Measurements from ENCODE around the gene UNC80.

UNC80 gene

DNA sequence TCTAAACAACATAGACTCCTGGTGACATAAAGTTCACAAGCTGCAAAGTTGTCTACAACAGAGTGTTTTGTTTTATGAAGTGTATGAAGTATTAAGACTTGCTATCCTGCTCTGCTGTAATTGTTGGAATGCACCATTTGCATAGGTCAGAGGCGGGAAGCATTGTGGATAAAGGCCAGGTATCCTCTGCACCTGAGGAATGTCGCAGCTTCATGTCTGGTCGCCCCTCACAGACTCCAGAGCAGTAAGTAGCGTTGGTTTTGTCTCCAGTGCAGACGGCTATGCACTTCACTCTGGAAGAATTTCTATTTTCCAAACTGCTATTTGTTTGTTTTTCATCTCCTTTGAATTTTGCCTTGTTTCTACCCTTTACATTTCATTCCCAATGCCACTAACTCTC lies 63.1 kb downstream of the UNC80 start:
- Histone ChIP-seq H3K4me3 (ENCODE audit: low read length) (no peak overlapping the region), H2BK5ac (ENCODE audit: low read length) (no peak overlapping the region), H4K8ac (ENCODE audit: low read depth, low read length) (no peak overlapping the region), H3K79me2 (ENCODE audit: control insufficient read depth, insufficient read depth, low read length) (no peaks in the 10 kb centered on the region), H3K9ac (ENCODE audit: low read length) (no peak overlapping the region), H4K5ac (ENCODE audit: low read length) (no peak overlapping the region), H3K36me3 (ENCODE audit: control insufficient read depth, insufficient read depth, low read length) (no peaks in the 10 kb centered on the region), H3K4me2 (ENCODE audit: low read length) (no peak overlapping the region), H3K27me3 (ENCODE audit: insufficient read depth, low read length, poor library complexity) (no peaks in the 10 kb centered on the region), H3K56ac (ENCODE audit: low read length) (no peak overlapping the region), H3K18ac (ENCODE audit: low read length) (no peak overlapping the region), H3K4me1 (ENCODE audit: control insufficient read depth, low read depth, low read length) (peaks cover 3% of the 10 kb centered on the region), H3K27ac (ENCODE audit: low read depth, low read length) (no peak overlapping the region), H3K23ac (ENCODE audit: low read length) (no peak overlapping the region), H2AK5ac (ENCODE audit: low read length) (no peak overlapping the region), H3K4ac (ENCODE audit: low read depth, low read length) (no peak overlapping the region), H2BK120ac (ENCODE audit: low read depth, low read length) (no peak overlapping the region), H3K79me1 (ENCODE audit: low read length) (no peaks in the 10 kb centered on the region), H2BK15ac (replicated peaks; ENCODE audit: low read depth) (no peak overlapping the region)
- WGBS (ENCODE audit: extremely low coverage, insufficient coverage, low lambda C conversion rate) = no CpG with 5 or more reads among the region's 5 CpGs
- peak; percentile 72 for DNase-seq

DNA sequence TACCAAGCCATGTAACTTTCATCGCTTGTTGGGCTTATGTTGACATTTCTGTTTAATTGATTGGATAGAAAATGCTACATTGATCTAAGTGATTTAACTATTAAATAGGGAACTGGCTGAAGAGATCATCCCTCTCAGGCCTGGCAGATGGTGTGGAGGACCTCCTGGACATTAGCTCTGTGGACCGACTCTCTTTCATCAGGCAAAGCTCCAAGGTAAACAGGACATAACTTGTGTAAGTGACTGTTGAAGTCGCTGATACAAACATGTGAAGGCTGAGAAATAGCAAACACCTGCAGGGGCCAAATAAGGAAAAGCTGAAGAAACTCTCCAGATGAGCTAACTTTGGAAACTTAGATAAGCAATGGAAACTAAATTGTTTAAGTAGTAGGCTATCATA lies 68.8 kb downstream of the UNC80 start:
- Histone ChIP-seq H3K4me1 (ENCODE audit: control insufficient read depth, low read depth, low read length) (no peaks in the 10 kb centered on the region), H3K27ac (ENCODE audit: low read depth, low read length) (no peak overlapping the region), H2BK15ac (replicated peaks; ENCODE audit: low read depth) (no peak overlapping the region), H3K23ac (ENCODE audit: low read length) (no peak overlapping the region), H4K5ac (ENCODE audit: low read length) (no peak overlapping the region), H2AK5ac (ENCODE audit: low read length) (no peak overlapping the region), H3K56ac (ENCODE audit: low read length) (no peak overlapping the region), H2BK120ac (ENCODE audit: low read depth, low read length) (no peak overlapping the region), H3K79me1 (ENCODE audit: low read length) (no peaks in the 10 kb centered on the region), H3K18ac (ENCODE audit: low read length) (no peak overlapping the region), H2BK5ac (ENCODE audit: low read length) (no peak overlapping the region), H3K36me3 (ENCODE audit: control insufficient read depth, insufficient read depth, low read length) (no peaks in the 10 kb centered on the region), H4K8ac (ENCODE audit: low read depth, low read length) (no peak overlapping the region), H3K9ac (ENCODE audit: low read length) (no peak overlapping the region), H3K4ac (ENCODE audit: low read depth, low read length) (no peak overlapping the region), H3K27me3 (ENCODE audit: insufficient read depth, low read length, poor library complexity) (no peaks in the 10 kb centered on the region), H3K4me2 (ENCODE audit: low read length) (no peak overlapping the region), H3K79me2 (ENCODE audit: control insufficient read depth, insufficient read depth, low read length) (no peaks in the 10 kb centered on the region), H3K4me3 (ENCODE audit: low read length) (no peak overlapping the region)
- no CpG with 5 or more reads among the region's 3 CpGs for WGBS (ENCODE audit: extremely low coverage, insufficient coverage, low lambda C conversion rate)
- no peak for DNase-seq

DNA sequence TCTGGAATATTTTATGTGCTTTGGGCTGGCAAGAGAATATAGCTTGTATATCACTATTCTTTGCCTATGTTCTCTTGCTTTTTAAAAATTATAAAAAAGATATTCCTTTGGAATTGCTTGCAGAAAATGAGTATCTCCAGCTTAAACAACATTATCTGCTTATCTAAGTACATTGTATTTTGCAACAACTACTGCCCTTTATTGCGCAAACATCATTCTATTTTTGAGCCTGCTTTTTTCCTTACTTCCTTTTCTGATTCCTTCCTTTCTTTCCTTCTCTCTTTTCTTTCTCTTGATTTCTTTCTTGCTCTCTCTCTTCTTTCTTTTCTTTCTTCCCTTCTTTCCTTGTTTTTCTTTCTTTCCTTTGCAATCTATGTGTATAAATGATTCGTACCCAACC lies 74.0 kb downstream of the UNC80 start:
- Histone ChIP-seq H3K4ac (ENCODE audit: low read depth, low read length) (no peak overlapping the region), H3K18ac (ENCODE audit: low read length) (no peak overlapping the region), H3K4me1 (ENCODE audit: control insufficient read depth, low read depth, low read length) (no peaks in the 10 kb centered on the region), H3K23ac (ENCODE audit: low read length) (no peak overlapping the region), H3K4me3 (ENCODE audit: low read length) (no peak overlapping the region), H3K56ac (ENCODE audit: low read length) (no peak overlapping the region), H3K4me2 (ENCODE audit: low read length) (no peak overlapping the region), H4K5ac (ENCODE audit: low read length) (no peak overlapping the region), H3K27me3 (ENCODE audit: insufficient read depth, low read length, poor library complexity) (no peaks in the 10 kb centered on the region), H2BK15ac (replicated peaks; ENCODE audit: low read depth) (no peak overlapping the region), H3K9ac (ENCODE audit: low read length) (no peak overlapping the region), H3K79me2 (ENCODE audit: control insufficient read depth, insufficient read depth, low read length) (no peaks in the 10 kb centered on the region), H3K27ac (ENCODE audit: low read depth, low read length) (no peak overlapping the region), H2BK5ac (ENCODE audit: low read length) (no peak overlapping the region), H2AK5ac (ENCODE audit: low read length) (no peak overlapping the region), H2BK120ac (ENCODE audit: low read depth, low read length) (no peak overlapping the region), H3K36me3 (ENCODE audit: control insufficient read depth, insufficient read depth, low read length) (no peaks in the 10 kb centered on the region), H3K79me1 (ENCODE audit: low read length) (no peaks in the 10 kb centered on the region), H4K8ac (ENCODE audit: low read depth, low read length) (no peak overlapping the region)
- no CpG with 5 or more reads among the region's 2 CpGs for WGBS (ENCODE audit: extremely low coverage, insufficient coverage, low lambda C conversion rate)
- no peak for DNase-seq

DNA sequence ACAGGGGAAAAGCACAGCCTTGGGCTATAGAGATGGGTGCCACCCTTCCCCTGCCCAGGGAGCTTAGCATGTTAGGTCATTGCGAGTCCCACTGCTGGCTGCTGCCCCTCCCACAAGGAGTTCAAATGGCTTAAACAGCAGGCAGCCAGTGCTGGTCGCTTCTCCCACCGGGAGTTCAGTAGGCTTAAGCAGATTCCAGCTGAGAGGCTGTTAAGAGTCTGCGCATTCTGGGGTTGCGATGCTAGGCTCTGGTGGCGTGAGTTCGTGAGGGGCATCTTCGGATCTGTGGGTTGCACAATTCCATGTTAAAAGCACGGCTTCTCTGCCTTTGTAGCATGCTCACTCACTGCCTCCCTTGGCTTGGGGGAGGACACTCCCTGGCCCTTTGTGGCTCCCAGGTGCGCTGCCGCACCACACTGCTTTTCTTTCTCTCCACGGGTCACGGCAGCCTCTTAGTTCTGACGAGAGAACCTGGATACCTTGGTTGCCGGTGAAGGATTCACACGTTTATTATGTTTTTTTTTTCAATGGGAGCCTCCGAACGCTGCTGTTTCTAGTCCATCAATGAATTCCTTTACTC lies 93.2 kb downstream of the UNC80 start:
- H3K4me3 ChIP-seq (ENCODE audit: low read length) = no peak overlapping the region
- H3K36me3 ChIP-seq (ENCODE audit: control insufficient read depth, insufficient read depth, low read length) = no peaks in the 10 kb centered on the region
- H3K27ac ChIP-seq (ENCODE audit: low read depth, low read length) = no peak overlapping the region
- no peak overlapping the region for H2AK5ac ChIP-seq (ENCODE audit: low read length)
- H3K79me2 ChIP-seq (ENCODE audit: control insufficient read depth, insufficient read depth, low read length) = no peaks in the 10 kb centered on the region
- no peak overlapping the region for H3K56ac ChIP-seq (ENCODE audit: low read length)
- no peak overlapping the region for H2BK120ac ChIP-seq (ENCODE audit: low read depth, low read length)
- no peak overlapping the region for H3K4ac ChIP-seq (ENCODE audit: low read depth, low read length)
- no peak overlapping the region for H3K4me2 ChIP-seq (ENCODE audit: low read length)
- no peaks in the 10 kb centered on the region for H3K79me1 ChIP-seq (ENCODE audit: low read length)
- peak; percentile 26 for DNase-seq
- no peak overlapping the region for H3K18ac ChIP-seq (ENCODE audit: low read length)
- H3K4me1 ChIP-seq (ENCODE audit: control insufficient read depth, low read depth, low read length) = no peaks in the 10 kb centered on the region
- no peak overlapping the region for H2BK15ac ChIP-seq (replicated peaks; ENCODE audit: low read depth)
- H3K23ac ChIP-seq (ENCODE audit: low read length) = no peak overlapping the region
- H3K27me3 ChIP-seq (ENCODE audit: insufficient read depth, low read length, poor library complexity) = no peaks in the 10 kb centered on the region
- WGBS (ENCODE audit: extremely low coverage, insufficient coverage, low lambda C conversion rate) = no CpG with 5 or more reads among the region's 18 CpGs
- no peak overlapping the region for H4K5ac ChIP-seq (ENCODE audit: low read length)
- H3K9ac ChIP-seq (ENCODE audit: low read length) = no peak overlapping the region
- no peak overlapping the region for H2BK5ac ChIP-seq (ENCODE audit: low read length)
- H4K8ac ChIP-seq (ENCODE audit: low read depth, low read length) = no peak overlapping the region

DNA sequence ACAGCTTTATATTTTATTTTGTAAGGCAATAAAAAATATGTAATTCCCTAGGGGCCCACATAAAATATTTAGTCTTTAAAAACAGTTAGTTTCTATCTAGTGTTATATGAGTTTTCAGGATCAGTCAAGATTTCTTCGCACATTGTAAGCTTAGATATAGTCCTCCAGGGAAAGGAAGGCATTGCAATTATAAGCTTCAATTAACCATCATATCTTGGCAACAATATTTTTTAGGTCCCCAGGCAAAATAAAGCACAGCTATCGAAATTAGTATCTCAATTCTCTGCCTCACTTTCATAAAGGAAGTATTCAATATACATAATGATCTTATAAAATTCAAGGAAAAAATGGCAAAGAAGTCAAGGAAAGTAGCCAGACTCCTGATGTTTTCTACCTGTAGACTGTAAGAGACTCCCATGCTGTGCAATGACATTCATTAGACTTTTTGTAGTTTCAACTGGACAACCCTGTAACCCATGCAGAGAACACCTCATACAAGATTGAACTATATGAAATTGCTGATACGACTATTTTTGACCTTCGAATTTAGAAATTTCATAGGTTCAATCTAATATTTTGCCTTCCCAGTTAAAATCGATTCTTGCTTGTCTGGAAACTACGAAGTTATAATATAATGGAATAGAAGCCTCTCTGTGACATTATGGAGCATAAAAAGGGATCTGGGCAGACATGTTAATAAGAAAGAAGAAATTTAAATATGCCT lies 96.8 kb downstream of the UNC80 start:
- Histone ChIP-seq H2BK5ac (ENCODE audit: low read length) (no peak overlapping the region), H3K9ac (ENCODE audit: low read length) (no peak overlapping the region), H2AK5ac (ENCODE audit: low read length) (no peak overlapping the region), H3K23ac (ENCODE audit: low read length) (no peak overlapping the region), H3K4me2 (ENCODE audit: low read length) (no peak overlapping the region), H4K8ac (ENCODE audit: low read depth, low read length) (no peak overlapping the region), H3K79me2 (ENCODE audit: control insufficient read depth, insufficient read depth, low read length) (no peaks in the 10 kb centered on the region), H3K4ac (ENCODE audit: low read depth, low read length) (no peak overlapping the region), H3K4me1 (ENCODE audit: control insufficient read depth, low read depth, low read length) (no peaks in the 10 kb centered on the region), H3K79me1 (ENCODE audit: low read length) (no peaks in the 10 kb centered on the region), H3K36me3 (ENCODE audit: control insufficient read depth, insufficient read depth, low read length) (no peaks in the 10 kb centered on the region), H2BK120ac (ENCODE audit: low read depth, low read length) (no peak overlapping the region), H3K18ac (ENCODE audit: low read length) (no peak overlapping the region), H3K27ac (ENCODE audit: low read depth, low read length) (no peak overlapping the region), H3K27me3 (ENCODE audit: insufficient read depth, low read length, poor library complexity) (no peaks in the 10 kb centered on the region), H4K5ac (ENCODE audit: low read length) (no peak overlapping the region), H3K56ac (ENCODE audit: low read length) (no peak overlapping the region), H3K4me3 (ENCODE audit: low read length) (no peak overlapping the region), H2BK15ac (replicated peaks; ENCODE audit: low read depth) (no peak overlapping the region)
- WGBS (ENCODE audit: extremely low coverage, insufficient coverage, low lambda C conversion rate) = no CpG with 5 or more reads among the region's 6 CpGs
- DNase-seq = no peak

DNA sequence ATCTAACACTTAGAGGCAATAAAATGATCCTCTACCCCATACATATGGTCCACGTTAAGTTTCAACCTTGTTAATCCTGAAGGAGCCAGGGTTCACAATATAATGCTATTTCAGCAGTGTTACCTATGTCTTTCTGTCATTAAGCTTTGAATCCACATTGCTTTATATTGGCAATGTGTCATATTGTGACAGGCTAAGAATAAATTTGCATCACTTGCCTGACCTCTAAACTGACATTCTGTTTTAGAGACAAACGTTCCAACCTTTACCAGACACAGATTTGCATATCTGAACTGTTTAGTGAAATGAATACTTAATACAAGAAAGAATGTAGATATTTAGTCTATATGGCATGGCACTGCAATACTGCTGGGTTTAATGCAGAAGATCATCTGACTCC lies 98.4 kb downstream of the UNC80 start:
- Histone ChIP-seq H4K8ac (ENCODE audit: low read depth, low read length) (no peak overlapping the region), H3K27ac (ENCODE audit: low read depth, low read length) (no peak overlapping the region), H3K56ac (ENCODE audit: low read length) (no peak overlapping the region), H3K4me2 (ENCODE audit: low read length) (no peak overlapping the region), H2BK15ac (replicated peaks; ENCODE audit: low read depth) (no peak overlapping the region), H3K18ac (ENCODE audit: low read length) (no peak overlapping the region), H2AK5ac (ENCODE audit: low read length) (no peak overlapping the region), H2BK120ac (ENCODE audit: low read depth, low read length) (no peak overlapping the region), H3K23ac (ENCODE audit: low read length) (no peak overlapping the region), H3K4me1 (ENCODE audit: control insufficient read depth, low read depth, low read length) (no peaks in the 10 kb centered on the region), H3K79me2 (ENCODE audit: control insufficient read depth, insufficient read depth, low read length) (no peaks in the 10 kb centered on the region), H3K4ac (ENCODE audit: low read depth, low read length) (no peak overlapping the region), H3K27me3 (ENCODE audit: insufficient read depth, low read length, poor library complexity) (no peaks in the 10 kb centered on the region), H3K79me1 (ENCODE audit: low read length) (no peaks in the 10 kb centered on the region), H2BK5ac (ENCODE audit: low read length) (no peak overlapping the region), H3K9ac (ENCODE audit: low read length) (no peak overlapping the region), H3K36me3 (ENCODE audit: control insufficient read depth, insufficient read depth, low read length) (no peaks in the 10 kb centered on the region), H4K5ac (ENCODE audit: low read length) (no peak overlapping the region), H3K4me3 (ENCODE audit: low read length) (no peak overlapping the region)
- no peak for DNase-seq
- whole genome bisulfite sequencing (ENCODE audit: extremely low coverage, insufficient coverage, low lambda C conversion rate) = no CpG with 5 or more reads among the region's 2 CpGs
